ENCODE results near the gene ZNF415. TPM values are rescaled to one million over a fixed set of nuclear protein-coding genes. Genes with fewer than 3 reads are reported as not detected.
"Not testable (repeated sequence)": the region's sequence is repeated elsewhere in the genome, so short reads cannot be mapped to it uniquely, and the experiment has no call there.

The ZNF415 gene
- 10 to 100 TPM; 15.5 to 28.3 (median 25.2) TPM for polyA plus RNA-seq (ENCODE audit: insufficient read depth in 1 of 5, insufficient read length in 5 of 5, low replicate concordance in 1 of 5)
- long read RNA-seq, donor 1, transcript ZNF415-202 (4 exons, 2,402 nt) = major isoform, 5 of 10 reads
- long read RNA-seq, donor 1, partial matches to known transcripts = 0 of 10 reads
- long read RNA-seq, donor 1, other reads (novel, unspliced or antisense) = 0 of 10 reads
- long read RNA-seq, donor 2 = 0 reads
- long read RNA-seq, donor 3 = 0 reads
- long read RNA-seq, donor 4, partial matches to known transcripts = 0 of 4 reads
- long read RNA-seq, donor 4, other reads (novel, unspliced or antisense) = 0 of 4 reads
- long read RNA-seq, donor 5, partial matches to known transcripts = 0 of 5 reads
- long read RNA-seq, donor 5, other reads (novel, unspliced or antisense) = 0 of 5 reads
- long read RNA-seq, donor 6, partial matches to known transcripts = 0 of 4 reads
- long read RNA-seq, donor 6, other reads (novel, unspliced or antisense) = 0 of 4 reads
- long read RNA-seq, donor 7, partial matches to known transcripts = 0 of 2 reads
- long read RNA-seq, donor 7, other reads (novel, unspliced or antisense) = 0 of 2 reads
- long read RNA-seq, donor 8, partial matches to known transcripts = 0 of 8 reads
- long read RNA-seq, donor 8, other reads (novel, unspliced or antisense) = 0 of 8 reads

DNA sequence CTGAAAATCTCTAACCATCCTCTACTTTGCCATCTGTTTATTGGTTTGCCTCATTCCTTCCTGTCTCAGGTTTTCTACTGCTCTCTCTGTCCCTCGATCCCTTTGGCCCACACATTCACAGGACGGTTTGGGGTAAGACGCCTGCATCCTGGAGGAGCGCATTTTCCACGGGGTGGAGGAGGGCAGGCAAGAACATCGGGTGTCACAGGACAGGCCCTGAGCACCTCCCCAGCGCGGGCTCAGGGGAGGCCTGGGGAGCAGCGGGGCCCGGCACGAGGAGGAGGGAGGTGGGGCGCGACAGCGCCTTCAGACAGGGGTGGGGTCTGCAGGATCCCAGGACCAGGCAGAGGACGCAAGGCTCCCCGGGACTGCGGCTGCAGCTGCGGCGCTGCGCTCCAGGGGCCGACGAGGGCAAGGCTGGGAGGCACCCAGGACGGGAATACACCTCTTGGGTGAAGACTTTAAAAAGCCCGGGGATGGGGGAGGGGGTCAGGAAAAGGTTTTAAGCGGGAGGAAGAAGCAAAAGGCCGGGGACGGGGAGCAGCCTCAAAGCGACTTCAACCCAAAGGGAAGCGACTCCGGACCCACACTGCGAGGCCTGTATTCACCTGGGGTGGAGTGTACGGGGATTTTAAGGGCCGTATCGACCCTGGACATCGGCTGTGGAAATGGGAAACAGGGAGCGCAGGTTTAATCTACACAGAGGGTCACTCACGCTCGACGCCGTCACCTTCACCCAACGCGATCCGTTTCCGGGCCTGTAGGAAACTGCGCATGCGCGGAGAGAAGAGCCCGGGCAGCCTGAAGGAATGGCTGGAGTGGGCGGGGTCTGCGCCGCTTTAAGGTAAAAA, at the start of gene ZNF415:
Gene ZNF415 (minus strand): TSS at position 770 of the 851 bp plus-strand sequence. CDS start 10,234 bp downstream, outside the sequence.
- peak; percentile 84 to 85 for DNase-seq

DNA sequence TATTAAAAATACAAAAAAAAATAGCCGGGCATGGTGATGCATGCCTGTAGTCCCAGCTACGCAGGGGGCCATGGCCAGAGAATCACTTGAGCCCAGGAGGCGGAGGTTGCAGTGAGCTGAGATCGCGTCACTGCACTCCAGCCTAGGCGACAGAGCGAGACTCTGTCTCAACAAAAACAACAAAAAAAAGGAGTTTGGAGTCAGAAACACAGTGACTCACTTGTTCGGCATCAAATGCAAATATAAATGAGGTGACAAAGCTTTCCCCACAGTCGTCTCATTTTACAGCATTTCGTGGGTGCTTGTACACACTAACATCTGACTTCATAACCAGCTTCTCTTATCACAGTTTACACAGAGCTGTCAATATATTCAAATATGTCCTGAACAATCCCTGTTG, 49.5 kb upstream of the ZNF415 start:
- no peak for DNase-seq

DNA sequence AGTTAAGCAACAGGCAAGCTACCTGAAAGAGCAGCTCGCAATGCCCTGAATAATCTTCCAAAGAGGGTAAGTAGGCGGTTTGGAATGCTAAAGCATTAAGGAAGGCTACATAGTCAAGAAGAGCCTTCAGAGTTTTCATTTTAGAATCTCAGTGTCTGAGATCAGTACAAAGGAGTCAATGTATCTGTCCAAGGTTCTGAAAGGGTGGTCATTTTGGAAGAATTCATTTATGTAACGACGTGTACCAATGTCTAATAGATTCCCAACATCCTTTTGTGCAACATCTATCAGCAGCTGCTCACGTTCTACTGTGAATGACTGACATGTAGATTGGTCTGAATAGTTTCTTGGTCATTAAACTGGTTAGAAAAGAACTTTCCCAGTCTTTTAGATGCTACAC, 45.3 kb upstream of the ZNF415 start:
- DNase-seq = no peak

DNA sequence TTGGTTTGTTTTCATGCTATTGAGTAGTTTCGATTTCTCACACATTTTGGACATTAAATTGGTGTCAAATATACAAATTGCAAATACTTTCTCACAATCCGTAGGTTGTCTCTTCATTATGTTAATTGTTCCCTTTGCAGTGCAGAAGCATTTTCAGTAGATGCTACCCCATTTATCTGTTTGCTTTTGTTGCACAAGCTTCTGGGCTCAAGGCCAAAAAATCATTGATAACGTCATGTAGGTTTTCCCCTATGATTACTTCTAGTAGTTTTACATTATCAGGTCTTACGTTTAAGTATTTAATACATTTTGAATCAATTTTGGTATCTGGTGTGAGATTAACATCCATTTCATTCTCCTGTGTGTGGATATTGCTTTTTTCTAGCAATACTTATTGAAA, 40.2 kb upstream of the ZNF415 start:
- DNase-seq = no peak

DNA sequence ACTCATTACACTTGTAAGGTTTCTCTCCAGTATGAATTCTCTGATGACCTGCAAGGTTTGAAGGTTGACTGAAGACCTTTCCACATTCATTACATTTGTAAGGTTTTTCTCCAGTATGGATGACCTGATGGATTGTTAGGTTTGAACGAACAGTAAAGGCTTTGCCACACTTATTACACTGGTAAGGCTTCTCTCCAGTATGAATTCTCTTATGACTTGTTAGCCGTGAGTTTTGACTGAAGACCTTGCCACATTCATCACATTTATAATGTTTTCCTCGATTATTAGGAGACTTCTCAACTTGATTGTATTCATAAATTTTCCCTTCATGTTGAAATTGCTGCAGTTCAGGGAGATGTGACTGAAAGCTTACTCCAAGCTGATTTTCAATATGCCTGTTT, 33.0 kb upstream of the ZNF415 start:
- DNase-seq = no peak

DNA sequence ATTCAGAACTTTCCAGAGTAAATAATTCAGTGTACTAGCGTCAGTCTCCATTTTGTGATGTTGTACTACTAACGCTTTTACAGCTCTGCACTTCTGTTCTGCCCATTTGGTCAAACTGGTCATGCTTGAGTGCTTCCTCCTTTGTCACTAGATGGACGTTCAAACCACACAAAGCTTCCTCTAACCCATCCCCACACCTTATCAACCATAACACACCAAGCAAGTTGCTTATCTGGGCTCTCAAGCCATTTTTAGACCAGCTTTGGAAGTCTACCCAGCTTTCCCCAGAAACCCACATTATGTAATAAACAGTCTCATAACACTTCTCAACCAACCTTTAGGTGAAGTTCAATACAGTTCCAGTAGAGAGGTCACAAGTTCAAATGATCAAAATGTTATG, 28.4 kb upstream of the ZNF415 start:
- DNase-seq = no peak

DNA sequence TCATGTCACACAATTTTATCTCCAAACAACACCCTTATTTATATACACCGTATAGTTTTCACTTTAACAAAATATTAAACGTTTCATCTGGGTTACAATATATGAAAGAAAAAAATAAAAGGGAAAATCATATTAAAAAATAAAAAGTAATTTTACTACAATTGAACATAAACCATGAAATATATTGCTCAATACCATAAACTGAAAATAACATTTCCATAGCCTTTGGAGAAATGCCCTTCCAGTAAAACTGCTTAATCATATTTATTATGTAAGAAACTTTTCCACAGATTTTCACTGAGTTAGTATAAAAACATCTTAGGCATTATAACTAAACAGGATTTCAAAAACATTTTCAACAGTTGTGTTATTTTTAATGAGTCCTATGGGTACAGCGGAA, 27.6 kb upstream of the ZNF415 start:
- no peak for DNase-seq

DNA sequence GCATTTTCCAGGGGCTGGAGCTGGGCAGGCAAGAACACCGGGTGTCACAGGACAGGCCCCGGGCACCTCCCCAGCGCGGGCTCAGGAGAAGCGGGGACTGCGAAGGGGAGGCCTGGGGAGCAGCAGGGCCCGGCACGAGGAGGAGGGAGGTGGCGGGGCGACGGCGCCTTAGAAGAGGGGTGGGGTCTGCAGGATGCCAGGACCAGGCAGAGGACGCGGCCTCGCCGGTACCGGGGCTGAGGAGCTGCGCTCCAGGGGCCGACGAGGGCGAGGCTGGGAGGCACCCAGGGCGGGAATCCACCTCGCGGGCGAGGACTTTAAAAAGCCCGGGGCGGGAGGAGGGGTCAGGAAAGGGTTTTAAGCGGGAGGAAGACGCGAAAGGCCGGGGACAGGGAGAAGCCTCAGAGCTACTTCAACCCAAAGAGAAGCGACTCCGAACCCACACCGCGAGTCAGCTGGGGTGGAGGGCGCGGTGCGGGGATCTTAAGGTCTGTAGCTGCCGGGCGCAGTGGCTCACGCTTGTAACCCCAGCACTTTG, 25.5 kb upstream of the ZNF415 start:
- peak; percentile 19 to 36 for DNase-seq

DNA sequence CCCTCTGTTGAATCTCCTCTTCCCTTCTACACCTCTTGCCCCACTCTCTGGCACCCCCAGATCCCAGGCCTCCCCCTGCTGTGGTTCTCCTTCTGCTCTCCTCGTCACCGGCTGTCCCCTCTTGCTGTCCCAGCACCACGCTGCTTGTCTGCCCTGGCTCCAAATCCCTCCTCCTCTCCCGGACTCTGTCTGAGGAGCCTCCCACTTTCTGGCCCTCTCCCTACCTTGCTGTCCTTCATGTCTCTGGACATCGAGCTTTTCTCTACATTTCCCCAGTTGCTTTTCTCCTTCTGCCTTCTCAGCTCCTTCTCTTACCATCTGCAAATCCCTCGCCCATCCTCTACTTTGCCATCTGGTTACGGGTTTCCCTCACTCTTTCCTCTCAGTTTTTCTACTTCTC, 24.9 kb upstream of the ZNF415 start:
- DNase-seq = no peak

DNA sequence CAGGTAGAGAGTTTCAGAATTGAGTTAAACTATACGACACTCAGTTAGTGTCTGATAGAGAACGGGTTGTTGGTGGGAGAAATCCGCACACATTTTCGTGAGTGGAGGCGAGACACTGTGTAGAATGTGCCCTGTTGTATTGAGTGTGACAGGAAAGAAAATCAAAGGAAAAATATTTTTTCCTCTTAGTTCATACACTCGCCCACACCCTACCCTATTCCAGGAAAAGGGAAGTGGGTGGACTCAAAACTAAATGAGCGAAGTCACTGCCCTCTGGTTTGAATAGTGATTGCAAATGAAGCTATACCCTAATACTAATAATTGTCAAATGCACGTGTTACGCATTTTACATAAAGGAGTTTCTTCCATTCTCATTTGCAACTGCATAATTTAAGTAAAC, 24.1 kb upstream of the ZNF415 start:
- DNase-seq = no peak

DNA sequence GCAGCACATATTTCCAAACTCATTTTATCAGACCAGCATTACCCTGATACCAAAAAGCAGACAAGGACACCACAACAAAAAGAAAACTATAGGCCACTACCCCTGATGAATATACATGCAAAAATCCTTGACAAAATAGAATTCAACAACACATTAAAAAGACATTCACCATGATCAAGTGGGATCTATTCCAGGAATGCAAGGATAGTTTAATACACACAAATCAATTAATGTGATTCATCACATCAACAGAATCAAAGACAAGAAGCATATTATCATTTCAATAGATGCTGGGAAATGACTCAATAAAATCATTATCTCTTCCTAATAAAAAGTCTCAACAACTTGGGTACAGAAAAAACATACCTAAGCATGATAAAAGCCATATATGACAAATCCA, 14.9 kb upstream of the ZNF415 start:
- DNase-seq = no peak

DNA sequence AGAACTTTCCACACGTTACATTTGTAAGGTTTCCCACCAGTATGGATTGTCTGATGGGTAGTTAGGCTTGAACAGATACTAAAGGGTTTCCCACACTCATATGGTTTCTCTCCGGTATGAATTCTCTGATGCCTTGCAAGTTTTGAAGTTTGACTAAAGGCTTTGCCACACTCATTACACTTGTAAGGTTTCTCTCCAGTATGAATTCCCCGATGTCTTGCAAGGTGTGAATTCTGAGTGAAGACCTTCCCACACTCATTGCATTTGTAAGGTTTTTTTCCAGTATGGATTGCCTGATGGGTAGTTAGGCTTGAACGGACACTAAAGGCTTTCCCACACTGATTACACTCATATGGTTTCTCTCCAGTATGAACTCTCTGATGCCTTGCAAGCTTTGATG, 7.6 kb upstream of the ZNF415 start:
- no peak for DNase-seq

DNA sequence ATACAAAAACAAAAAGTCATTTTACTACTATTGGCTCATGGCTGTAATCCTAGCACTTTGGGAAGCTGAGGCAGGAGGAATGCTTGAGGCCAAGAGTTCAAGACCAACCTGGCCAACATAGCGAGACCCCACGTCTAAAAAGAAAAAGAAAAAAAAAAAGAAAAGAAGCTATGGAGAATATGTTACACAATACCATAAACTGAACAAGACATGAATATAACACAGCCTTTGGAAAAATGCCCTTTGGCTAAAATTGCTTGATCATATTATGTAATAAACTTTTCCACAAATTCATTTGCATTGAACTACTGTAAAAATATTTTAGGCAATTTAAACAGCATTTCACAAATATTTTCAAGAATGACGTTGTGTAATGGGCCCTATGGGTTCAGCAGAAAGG, 3.7 kb upstream of the ZNF415 start:
- no peak for DNase-seq

DNA sequence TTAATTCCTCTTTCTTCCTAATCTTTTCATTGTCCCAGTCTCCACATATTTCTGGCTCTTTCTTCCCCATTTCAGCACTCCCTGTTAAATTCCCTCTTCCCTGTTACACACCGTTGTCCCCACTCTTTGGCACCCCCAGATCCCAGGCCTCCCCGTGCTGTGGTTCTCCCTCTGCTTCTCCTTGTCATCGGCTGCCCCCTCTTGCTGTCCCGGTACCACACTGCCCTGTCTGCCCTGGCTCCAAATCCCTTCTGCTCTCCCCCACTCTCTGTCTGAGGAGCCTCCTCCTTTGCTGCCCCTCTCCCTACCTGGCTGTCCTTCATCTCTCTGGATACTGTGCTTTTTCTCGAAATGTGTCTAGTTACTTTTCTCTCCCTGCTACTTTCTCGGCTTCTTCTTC, 983 bp downstream of the ZNF415 start:
- no peak for DNase-seq

DNA sequence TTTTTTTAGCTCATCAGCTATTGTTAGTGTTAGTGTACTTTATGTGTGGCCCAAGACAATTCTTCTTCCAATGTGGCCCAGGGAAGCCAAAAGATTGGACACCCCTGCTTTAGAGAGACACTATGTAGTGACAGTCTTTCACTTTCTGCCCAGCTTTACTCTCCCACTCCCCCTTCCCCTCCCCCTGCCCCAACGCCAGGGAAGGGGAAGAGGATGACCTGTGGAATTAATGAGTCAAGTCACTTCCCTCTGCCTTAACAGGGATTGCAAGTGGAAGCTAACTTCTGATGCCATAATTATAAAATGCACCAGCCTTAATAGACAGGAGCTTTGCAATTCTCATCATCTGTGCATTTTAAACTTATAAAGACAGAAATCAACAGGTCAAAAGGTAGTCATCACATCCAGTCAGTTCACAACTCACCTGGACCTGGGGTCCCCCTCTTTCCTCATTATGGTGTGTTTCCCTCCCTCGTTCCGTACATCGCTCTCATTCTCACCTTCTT, 1.6 kb downstream of the ZNF415 start:
- no peak for DNase-seq

DNA sequence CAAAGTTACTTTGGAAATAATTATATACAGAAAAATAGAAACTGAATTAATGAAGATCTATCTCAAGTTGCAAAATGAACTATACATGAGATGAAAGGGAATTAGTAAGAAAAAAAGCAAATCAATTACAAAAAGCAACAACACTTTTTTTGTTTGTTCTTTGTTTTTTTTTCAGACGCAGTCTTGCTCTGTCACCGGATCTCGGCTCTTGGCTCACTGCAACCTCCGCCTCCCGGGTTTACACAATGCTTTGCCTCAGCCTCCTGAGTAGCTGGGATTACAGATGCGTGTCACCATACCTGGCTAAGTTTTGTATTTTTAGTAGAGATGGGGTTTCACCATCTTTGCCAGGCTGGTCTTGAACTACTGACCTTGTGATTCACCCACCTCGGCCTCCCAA, 2.2 kb downstream of the ZNF415 start:
- no peak for DNase-seq

DNA sequence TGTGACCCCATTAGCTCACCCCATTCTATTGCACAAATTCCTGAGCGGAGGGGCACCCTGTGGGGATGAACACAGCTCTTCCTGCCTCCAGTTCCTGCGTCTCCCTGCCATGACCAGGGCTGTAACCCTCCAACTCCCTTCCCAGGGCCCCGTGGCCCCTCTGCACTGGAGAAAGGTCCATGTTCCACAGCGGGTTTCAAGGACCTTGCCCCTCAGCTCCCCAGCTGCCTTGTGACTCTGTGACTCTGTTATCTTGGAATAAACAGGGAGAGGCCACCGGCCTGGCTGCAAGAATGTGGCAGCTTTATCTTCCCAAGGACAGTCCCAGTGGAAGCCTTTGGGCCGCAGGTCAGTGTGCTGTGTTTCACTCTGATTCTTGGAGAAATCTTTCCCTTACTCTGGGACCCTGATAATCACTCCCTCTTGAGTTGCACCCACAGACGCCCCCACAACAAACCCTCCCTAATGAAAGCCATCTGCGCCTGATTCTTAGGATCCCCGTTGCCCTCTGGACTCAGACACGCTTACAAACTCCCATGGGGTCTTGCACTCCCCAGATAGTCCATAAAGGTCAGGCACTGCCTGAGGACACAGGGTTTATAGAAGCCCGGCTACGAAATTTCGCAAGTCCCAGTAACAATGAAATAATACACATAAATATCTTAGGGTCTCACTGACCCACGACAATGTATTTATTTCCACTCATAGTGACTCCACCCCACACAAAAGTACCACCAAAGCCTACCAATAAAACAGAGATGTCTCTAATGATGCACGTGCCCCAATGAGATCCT, 5.8 kb downstream of the ZNF415 start:
- DNase-seq = not testable (repeated sequence)

DNA sequence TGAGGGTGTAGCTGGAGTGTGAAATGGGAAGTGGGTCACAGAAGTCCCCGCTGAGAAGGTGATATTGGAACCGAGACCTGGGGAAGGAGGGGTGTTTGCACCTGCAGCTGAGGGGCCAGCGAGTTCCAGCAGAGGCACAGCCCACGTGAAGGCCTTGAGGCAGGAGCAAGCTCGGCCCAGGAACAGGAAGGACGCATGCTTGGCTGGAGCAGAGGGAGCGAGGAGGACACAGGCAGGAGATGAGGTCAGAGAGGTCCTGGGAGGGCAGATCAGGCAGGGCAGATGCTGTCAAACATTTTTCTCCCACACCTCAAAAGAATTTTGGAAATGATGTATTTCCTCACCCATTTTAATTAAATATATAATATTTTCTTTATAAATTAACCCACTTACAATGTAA, 9.3 kb downstream of the ZNF415 start:
- no peak for DNase-seq

DNA sequence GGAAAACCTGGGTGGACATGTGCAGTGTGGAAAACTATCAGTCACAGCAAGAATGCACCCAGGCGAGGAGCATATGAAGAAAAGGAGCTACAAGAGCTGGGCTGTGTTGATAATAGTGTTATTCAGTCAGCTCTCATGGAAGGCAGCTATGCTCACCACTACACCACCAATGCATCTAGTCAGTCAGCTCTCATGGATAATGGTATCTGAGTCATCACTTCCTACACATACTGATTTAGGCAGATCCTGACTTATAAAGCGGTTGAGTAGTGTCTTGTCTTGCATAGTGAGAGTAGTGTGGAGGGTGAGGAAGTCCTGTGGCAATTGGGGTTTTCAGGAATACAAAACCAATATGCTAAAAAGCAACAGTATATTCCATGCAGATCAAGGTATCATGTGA, 20.4 kb downstream of the ZNF415 start:
- DNase-seq = no peak

DNA sequence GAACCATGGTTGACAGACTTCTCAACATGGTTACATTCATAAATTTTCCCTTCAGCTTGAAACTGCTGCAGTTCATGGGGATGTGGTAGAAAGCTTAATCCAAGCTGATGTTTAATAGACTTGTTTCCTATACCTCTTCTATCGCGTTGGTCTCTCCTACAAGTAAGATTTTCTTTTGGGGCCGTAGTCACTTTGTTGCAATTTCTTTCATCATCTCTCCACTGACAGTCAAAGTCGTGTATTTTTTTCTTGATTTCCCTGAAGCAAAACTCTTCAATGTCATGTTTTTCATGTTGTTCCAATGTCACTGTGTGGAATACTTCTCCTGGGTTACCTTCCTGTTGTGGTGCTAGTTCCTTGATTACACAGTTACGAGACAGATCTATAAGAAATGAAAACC, 23.2 kb downstream of the ZNF415 start:
- DNase-seq = no peak
